Liver (tissue), 3 donors: ENCODE data around the gene CHST1.

Experiments
- GABPA ChIP-seq, 2 donors: IDR thresholded peaks in 1 of 2; conservative IDR thresholded peaks in 1 of 2; 2 replicates each; pipeline ENCODE4 v1.6.1; 2016; ENCODE audit warnings: antibody characterized with exemption in 2 of 2, mild to moderate bottlenecking in 1 of 2, moderate library complexity in 1 of 2
- JUND ChIP-seq, 2 donors: IDR thresholded peaks; 2 replicates each; pipeline ENCODE4 v1.6.1; 2016; ENCODE audit warnings: antibody characterized with exemption in 2 of 2
- RAD21 ChIP-seq, 2 donors: IDR thresholded peaks; 2 replicates each; pipeline ENCODE4 v1.6.1; 2016; ENCODE audit warnings: antibody characterized with exemption in 2 of 2, mild to moderate bottlenecking in 2 of 2
- YY1 ChIP-seq: IDR thresholded peaks from 2 replicates; pipeline ENCODE4 v1.6.1; 2016; ENCODE audit warnings: antibody characterized with exemption, mild to moderate bottlenecking
- TF ChIP-seq, protein P1 (sequence below): fragments of 150-350 bp; IDR thresholded peaks from 2 replicates; pipeline ENCODE4 v1.5.1; 2017; ENCODE audit warnings: improper control_type of control experiment, low read depth, low read length; ENCODE audit not compliant: missing input control
- donor health status: healthy.
- donor health status: healthy.

DNA sequence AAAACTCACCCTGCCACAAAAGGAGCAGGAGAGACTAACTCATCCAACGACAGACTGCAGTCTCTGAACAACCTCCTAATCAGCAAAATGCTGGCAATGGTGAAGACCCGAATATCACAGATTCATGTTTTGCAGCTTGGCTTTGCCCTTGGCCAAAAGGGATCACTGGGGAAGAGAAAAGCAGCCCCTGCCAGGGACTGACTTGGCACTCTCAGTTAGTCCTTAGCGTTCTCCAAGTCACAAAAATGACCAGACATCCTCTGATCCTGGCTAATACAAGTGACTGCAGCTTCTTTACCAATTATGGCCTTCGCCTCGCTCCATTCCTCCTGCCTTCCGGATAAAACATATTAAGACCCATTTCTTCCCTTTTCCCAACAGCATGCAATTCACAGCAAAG lies 22.4 kb upstream of the CHST1 start:
- TF ChIP-seq, protein P1, sequence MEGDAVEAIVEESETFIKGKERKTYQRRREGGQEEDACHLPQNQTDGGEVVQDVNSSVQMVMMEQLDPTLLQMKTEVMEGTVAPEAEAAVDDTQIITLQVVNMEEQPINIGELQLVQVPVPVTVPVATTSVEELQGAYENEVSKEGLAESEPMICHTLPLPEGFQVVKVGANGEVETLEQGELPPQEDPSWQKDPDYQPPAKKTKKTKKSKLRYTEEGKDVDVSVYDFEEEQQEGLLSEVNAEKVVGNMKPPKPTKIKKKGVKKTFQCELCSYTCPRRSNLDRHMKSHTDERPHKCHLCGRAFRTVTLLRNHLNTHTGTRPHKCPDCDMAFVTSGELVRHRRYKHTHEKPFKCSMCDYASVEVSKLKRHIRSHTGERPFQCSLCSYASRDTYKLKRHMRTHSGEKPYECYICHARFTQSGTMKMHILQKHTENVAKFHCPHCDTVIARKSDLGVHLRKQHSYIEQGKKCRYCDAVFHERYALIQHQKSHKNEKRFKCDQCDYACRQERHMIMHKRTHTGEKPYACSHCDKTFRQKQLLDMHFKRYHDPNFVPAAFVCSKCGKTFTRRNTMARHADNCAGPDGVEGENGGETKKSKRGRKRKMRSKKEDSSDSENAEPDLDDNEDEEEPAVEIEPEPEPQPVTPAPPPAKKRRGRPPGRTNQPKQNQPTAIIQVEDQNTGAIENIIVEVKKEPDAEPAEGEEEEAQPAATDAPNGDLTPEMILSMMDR, result no peak
- TF ChIP-seq RAD21 (IDR thresholded peaks at IDR 0.05) (no peak), GABPA (IDR thresholded peaks at IDR 0.05 in 1 of 2, conservative IDR thresholded peaks at IDR 0.05 in 1 of 2) (no peak), JUND (IDR thresholded peaks at IDR 0.05) (no peak), YY1 (no peak)
